OCI-LY7 (cell line): ENCODE data around the gene LRRC18. TPM values are rescaled to one million over a fixed set of nuclear protein-coding genes. Genes with fewer than 3 reads are reported as not detected.

Source experiments
- BruUV-seq: library from RNA; stranded (reverse); fragments of 400-500 nt; replicated peaks from 2 replicates; lab custom pipeline; 2021; lab: Mats Ljungman, UMichigan
- CTCF ChIA-PET: fragments of 300-600 bp; sonication (Branson Sonifier 250); formaldehyde crosslinking; loops from one replicate; lab custom pipeline; 2022; ENCODE audit warnings: antibody characterized with exemption; ENCODE audit not compliant: unreplicated experiment; lab: Charles Lee
- POLR2A ChIA-PET: fragments of 300-600 bp; sonication (Branson Sonifier 250); formaldehyde crosslinking; loops from one replicate; lab custom pipeline; 2022; ENCODE audit warnings: antibody characterized with exemption; lab: Charles Lee
- DNase-seq: peaks from one replicate; pipeline ENCODE4 v3.0.0-alpha.2; 2015; ENCODE audit warnings: low spot score
- H2AFZ ChIP-seq: fragments of 200-600 bp; sonication (generic), shearing (Covaris generic); 2 replicates; pipeline ENCODE4 v1.6.1; 2014; ENCODE audit warnings: mild to moderate bottlenecking, antibody characterized with exemption, low read length, moderate library complexity
- H3K27ac ChIP-seq: fragments of 200-600 bp; sonication (generic); 2 replicates; pipeline ENCODE4 v1.5.1; 2014; ENCODE audit warnings: mixed run types, low read depth, mild to moderate bottlenecking, moderate library complexity, low read length, inconsistent platforms; ENCODE audit not compliant: poor library complexity, severe bottlenecking
- H3K36me3 ChIP-seq: fragments of 200-600 bp; sonication (generic); 2 replicates; pipeline ENCODE4 v1.6.1; 2014; ENCODE audit warnings: mild to moderate bottlenecking, antibody characterized with exemption, low read length, moderate library complexity, mixed read lengths; ENCODE audit not compliant: insufficient read depth
- H3K4me1 ChIP-seq: fragments of 200-600 bp; sonication (generic); 2 replicates; pipeline ENCODE4 v1.5.1; 2014; ENCODE audit warnings: mild to moderate bottlenecking, low read length; ENCODE audit not compliant: insufficient read depth, poor library complexity, severe bottlenecking
- H3K4me2 ChIP-seq: fragments of 200-600 bp; sonication (generic); 2 replicates; pipeline ENCODE4 v1.6.1; 2014; ENCODE audit warnings: mild to moderate bottlenecking, low read length
- H3K4me3 ChIP-seq: fragments of 200-600 bp; sonication (generic); 2 replicates; pipeline ENCODE4 v1.5.1; 2014; ENCODE audit warnings: mild to moderate bottlenecking, low read depth, low read length; ENCODE audit not compliant: poor library complexity, severe bottlenecking
- H3K79me2 ChIP-seq: fragments of 200-600 bp; sonication (generic); 2 replicates; pipeline ENCODE4 v1.6.1; 2016; ENCODE audit warnings: low read depth, mild to moderate bottlenecking, low read length, moderate library complexity, mixed read lengths; ENCODE audit not compliant: insufficient read depth
- H3K9me2 ChIP-seq: fragments of 200-600 bp; sonication (generic); 2 replicates; pipeline ENCODE4 v1.6.1; 2016; ENCODE audit warnings: mild to moderate bottlenecking, low read length, mixed read lengths; ENCODE audit not compliant: insufficient read depth
- H3K9me3 ChIP-seq: fragments of 200-600 bp; sonication (generic); 2 replicates; pipeline ENCODE4 v1.6.1; 2014; ENCODE audit warnings: mild to moderate bottlenecking, mixed run types, low read length, mixed read lengths
- H4K20me1 ChIP-seq: fragments of 200-600 bp; sonication (generic); 2 replicates; pipeline ENCODE4 v1.6.1; 2014; ENCODE audit warnings: mild to moderate bottlenecking, antibody characterized with exemption, low read length, moderate library complexity, mixed read lengths; ENCODE audit not compliant: insufficient read depth
- CTCF ChIP-seq: fragments of 200-600 bp; sonication (generic); conservative IDR thresholded peaks from 2 replicates; pipeline ENCODE4 v1.5.1; 2014; ENCODE audit warnings: mild to moderate bottlenecking, antibody characterized with exemption, low read length, moderate library complexity, mixed read lengths
- EZH2phosphoT487 ChIP-seq: fragments of 200-600 bp; sonication (generic); IDR thresholded peaks from 2 replicates; pipeline ENCODE4 v1.6.1; 2018; ENCODE audit warnings: low read depth, borderline replicate concordance, mild to moderate bottlenecking, mixed run types, antibody characterized with exemption, low read length, moderate library complexity, mixed read lengths
- intact Hi-C: fragments of 100-400 bp; cut with micrococcal nuclease; formaldehyde crosslinking; loops from one replicate; pipeline ENCODE4 v1.10.0; 2022; ENCODE audit not compliant: unreplicated experiment
- total RNA-seq, 2 experiments: library from RNA; depleted of rRNA in 1 of 2; stranded (reverse); fragments of >200 nt in 1 of 2; shearing (Covaris generic) in 1 of 2; gene quantifications; 2 replicates each; pipeline ENCODE4 v1.2.3, GENCODE V29; 2014 to 2022

Gene LRRC18
- total RNA-seq, 2 experiments from 2014 or later, result not detected

- no peaks in the 10 kb centered on the region for H3K9me2 ChIP-seq
- no peak overlapping the region for H3K4me3 ChIP-seq
- H3K4me2 ChIP-seq, result no peak overlapping the region
- no peak for DNase-seq
- BruUV-seq, result no TSS peak
- POLR2A ChIA-PET, result no interaction called here
- CTCF ChIA-PET, result no interaction called here
- no peak overlapping the region for H2AFZ ChIP-seq
- intact Hi-C loops, result no loop called here
- H3K27ac ChIP-seq, result no peak overlapping the region
- no peaks in the 10 kb centered on the region for H3K9me3 ChIP-seq
- no peaks in the 10 kb centered on the region for H3K79me2 ChIP-seq
- H4K20me1 ChIP-seq, result no peaks in the 10 kb centered on the region
- TF ChIP-seq EZH2phosphoT487 (no peak), CTCF (no peak)
- no peaks in the 10 kb centered on the region for H3K4me1 ChIP-seq
- peaks cover 85% of the 10 kb centered on the region for H3K36me3 ChIP-seq
Measured at GRCh38 chr10:48946891-48947500, 7.4 kb upstream of the LRRC18 start.

GRCh38 chr10:48946332-48946731 lies 6.7 kb upstream of the LRRC18 start:
- Histone ChIP-seq H3K9me3 (no peaks in the 10 kb centered on the region), H2AFZ (no peak overlapping the region), H4K20me1 (no peaks in the 10 kb centered on the region), H3K4me1 (no peaks in the 10 kb centered on the region), H3K36me3 (peaks cover 79% of the 10 kb centered on the region), H3K4me2 (no peak overlapping the region), H3K27ac (no peak overlapping the region), H3K79me2 (no peaks in the 10 kb centered on the region), H3K4me3 (no peak overlapping the region), H3K9me2 (no peaks in the 10 kb centered on the region)
- ChIA-PET CTCF (no interaction called here), POLR2A (no interaction called here)
- DNase-seq, result no peak
- TF ChIP-seq CTCF, result no peak
- TF ChIP-seq EZH2phosphoT487, result no peak
- intact Hi-C loops, result no loop called here
- BruUV-seq, result no TSS peak

GRCh38 chr10:48945441-48946130 lies 5.9 kb upstream of the LRRC18 start:
- CTCF ChIA-PET, result no interaction called here
- Histone ChIP-seq H4K20me1 (no peaks in the 10 kb centered on the region), H3K79me2 (no peaks in the 10 kb centered on the region), H3K4me3 (no peak overlapping the region), H3K27ac (no peak overlapping the region), H3K9me3 (no peaks in the 10 kb centered on the region), H3K36me3 (peaks cover 73% of the 10 kb centered on the region), H3K4me1 (no peaks in the 10 kb centered on the region), H3K9me2 (no peaks in the 10 kb centered on the region), H3K4me2 (no peak overlapping the region), H2AFZ (no peak overlapping the region)
- BruUV-seq, result no TSS peak
- TF ChIP-seq EZH2phosphoT487 (no peak), CTCF (no peak)
- POLR2A ChIA-PET, result no interaction called here
- no peak for DNase-seq
- intact Hi-C loops, result no loop called here
